ENCODE data around the gene STRA6. TPM values are rescaled to one million over a fixed set of nuclear protein-coding genes. Genes with fewer than 3 reads are reported as not detected.

The STRA6 gene
- total RNA-seq, 2 experiments from 2014 or later, result not detected

GRCh38 chr15:74240897-74241614, 38.5 kb upstream of the STRA6 start:
- POLR2A ChIA-PET, result no interaction called here
- Histone ChIP-seq H3K4me1 (ENCODE audit: insufficient read depth, low read length, poor library complexity, severe bottlenecking) (no peaks in the 10 kb centered on the region), H3K27ac (ENCODE audit: low read depth, low read length, poor library complexity, severe bottlenecking) (no peak overlapping the region), H3K79me2 (ENCODE audit: insufficient read depth, low read depth, low read length) (no peaks in the 10 kb centered on the region), H3K9me2 (ENCODE audit: insufficient read depth, low read length) (no peaks in the 10 kb centered on the region), H3K4me3 (ENCODE audit: low read depth, low read length, poor library complexity, severe bottlenecking) (no peak overlapping the region), H3K9me3 (ENCODE audit: low read length) (no peaks in the 10 kb centered on the region), H2AFZ (ENCODE audit: low read length) (no peak overlapping the region), H3K36me3 (ENCODE audit: insufficient read depth, low read length) (no peaks in the 10 kb centered on the region), H3K4me2 (ENCODE audit: low read length) (no peak overlapping the region), H4K20me1 (ENCODE audit: insufficient read depth, low read length) (no peaks in the 10 kb centered on the region)
- CTCF ChIA-PET (ENCODE audit: unreplicated experiment), result no interaction called here
- BruUV-seq (replicated peaks), result no TSS peak
- DNase-seq (ENCODE audit: low spot score), result no peak
- intact Hi-C loops (cut with micrococcal nuclease; ENCODE audit: unreplicated experiment), result no loop called here
- TF ChIP-seq CTCF (conservative IDR thresholded peaks at IDR 0.05; ENCODE audit: low read length), result no peak

- Histone ChIP-seq H3K4me1 (ENCODE audit: insufficient read depth, low read length, poor library complexity, severe bottlenecking) (no peaks in the 10 kb centered on the region), H3K4me2 (ENCODE audit: low read length) (no peak overlapping the region), H2AFZ (ENCODE audit: low read length) (no peak overlapping the region), H3K9me2 (ENCODE audit: insufficient read depth, low read length) (no peaks in the 10 kb centered on the region), H3K4me3 (ENCODE audit: low read depth, low read length, poor library complexity, severe bottlenecking) (no peak overlapping the region), H3K79me2 (ENCODE audit: insufficient read depth, low read depth, low read length) (no peaks in the 10 kb centered on the region), H3K27ac (ENCODE audit: low read depth, low read length, poor library complexity, severe bottlenecking) (no peak overlapping the region), H4K20me1 (ENCODE audit: insufficient read depth, low read length) (no peaks in the 10 kb centered on the region), H3K9me3 (ENCODE audit: low read length) (no peaks in the 10 kb centered on the region), H3K36me3 (ENCODE audit: insufficient read depth, low read length) (no peaks in the 10 kb centered on the region)
- POLR2A ChIA-PET, result no interaction called here
- no peak for DNase-seq (ENCODE audit: low spot score)
- intact Hi-C loops (cut with micrococcal nuclease; ENCODE audit: unreplicated experiment), result no loop called here
- TF ChIP-seq EZH2phosphoT487 (IDR thresholded peaks at IDR 0.05; ENCODE audit: borderline replicate concordance, low read depth, low read length) (no peak), CTCF (conservative IDR thresholded peaks at IDR 0.05; ENCODE audit: low read length) (no peak)
- BruUV-seq (replicated peaks), result no TSS peak
- CTCF ChIA-PET (ENCODE audit: unreplicated experiment), result interaction anchor here (0.5 kb wide), 1 partner anchor 68 kb away, joined by 4 read pairs; no protein-coding TSS in a partner anchor
These were observed 37.5 kb upstream of the STRA6 start for GRCh38 chr15:74240002-74240568.

GRCh38 chr15:74239051-74239705, 36.6 kb upstream of the STRA6 start:
- Histone ChIP-seq H3K9me2 (ENCODE audit: insufficient read depth, low read length) (no peaks in the 10 kb centered on the region), H3K79me2 (ENCODE audit: insufficient read depth, low read depth, low read length) (no peaks in the 10 kb centered on the region), H3K36me3 (ENCODE audit: insufficient read depth, low read length) (no peaks in the 10 kb centered on the region), H3K4me2 (ENCODE audit: low read length) (no peak overlapping the region), H3K4me1 (ENCODE audit: insufficient read depth, low read length, poor library complexity, severe bottlenecking) (no peaks in the 10 kb centered on the region), H3K4me3 (ENCODE audit: low read depth, low read length, poor library complexity, severe bottlenecking) (no peak overlapping the region), H3K27ac (ENCODE audit: low read depth, low read length, poor library complexity, severe bottlenecking) (no peak overlapping the region), H3K9me3 (ENCODE audit: low read length) (no peaks in the 10 kb centered on the region), H4K20me1 (ENCODE audit: insufficient read depth, low read length) (no peaks in the 10 kb centered on the region), H2AFZ (ENCODE audit: low read length) (no peak overlapping the region)
- TF ChIP-seq EZH2phosphoT487 (IDR thresholded peaks at IDR 0.05; ENCODE audit: borderline replicate concordance, low read depth, low read length), result no peak
- TF ChIP-seq CTCF (conservative IDR thresholded peaks at IDR 0.05; ENCODE audit: low read length), result no peak
- intact Hi-C loops (cut with micrococcal nuclease; ENCODE audit: unreplicated experiment), result no loop called here
- BruUV-seq (replicated peaks), result no TSS peak
- DNase-seq (ENCODE audit: low spot score), result no peak
- ChIA-PET POLR2A (no interaction called here), CTCF (ENCODE audit: unreplicated experiment) (interaction anchor here (0.5 kb wide), 1 partner anchor 69 kb away, joined by 4 read pairs; no protein-coding TSS in a partner anchor)

All from OCI-LY7 (cell line).